Endothelial cell of umbilical vein (primary cell): ENCODE measurements around the gene SERF2. TPM values are rescaled to one million over a fixed set of nuclear protein-coding genes. Genes with fewer than 3 reads are reported as not detected.

ENCODE experiments used
- BruUV-seq: library from RNA; stranded (reverse); fragments of 400-500 nt; replicated peaks from 2 replicates; lab custom pipeline; 2021; lab: Mats Ljungman, UMichigan
- CTCF ChIA-PET: fragments of 300-600, 350-600 bp; sonication (Branson Sonifier 250); formaldehyde crosslinking; loops from one replicate; lab custom pipeline; 2021; ENCODE audit warnings: antibody characterized with exemption, inconsistent platforms; lab: Charles Lee
- POLR2A ChIA-PET: fragments of 300-600, 350-600 bp; sonication (Branson Sonifier 250); formaldehyde crosslinking; loops from one replicate; lab custom pipeline; 2021; ENCODE audit warnings: antibody characterized with exemption, inconsistent platforms; lab: Charles Lee
- DNase-seq: peaks from one replicate; pipeline ENCODE4 v3.0.0-alpha.2; 2011; ENCODE audit warnings: low read depth, low spot score
- FAIRE-seq: peaks from 2 replicates; lab custom pipeline; 2011; peaks lifted over from hg19 to GRCh38; lab: Jason Lieb, UNC
- H2AFZ ChIP-seq: 2 replicates; pipeline ENCODE4 v1.6.0; 2012; ENCODE audit warnings: low read depth, low read length, control low read depth, inconsistent platforms
- H3K27ac ChIP-seq: 2 replicates; pipeline ENCODE4 v1.5.1; 2011; ENCODE audit warnings: low read depth, mild to moderate bottlenecking, control low read depth, low read length, moderate library complexity; ENCODE audit not compliant: insufficient read depth
- H3K27me3 ChIP-seq, 2 experiments: 2 replicates each; pipeline versions ENCODE4 v1.6.0 to v1.6.1; 2011; ENCODE audit warnings: low read length in 2 of 2, mixed read lengths in 1 of 2; ENCODE audit not compliant: control insufficient read depth in 2 of 2, insufficient read depth in 2 of 2
- H3K36me3 ChIP-seq, 2 experiments: 2 replicates in 1 of 2; 3 replicates in 1 of 2; pipeline ENCODE4 v1.5.1; 2011; ENCODE audit warnings: low read length in 2 of 2, mild to moderate bottlenecking in 1 of 2, moderate library complexity in 1 of 2; ENCODE audit not compliant: control insufficient read depth in 2 of 2, insufficient read depth in 2 of 2; ENCODE audit errors: extremely low read depth in 1 of 2
- H3K4me1 ChIP-seq: 3 replicates; pipeline ENCODE4 v1.5.1; 2011; ENCODE audit warnings: mild to moderate bottlenecking, low read length; ENCODE audit not compliant: control insufficient read depth, insufficient read depth; ENCODE audit errors: extremely low read depth
- H3K4me2 ChIP-seq: 2 replicates; pipeline ENCODE4 v1.6.1; 2011; ENCODE audit warnings: low read length, control low read depth, mixed read lengths; ENCODE audit not compliant: insufficient read depth
- H3K4me3 ChIP-seq, 3 experiments: fragments of 200-600 bp in 1 of 3; sonication (generic), shearing (Covaris generic) in 1 of 3; replicated peaks in 1 of 3; 2 replicates each; pipeline ENCODE4 v1.5.1; 2011 to 2016; ENCODE audit warnings: control low read depth in 3 of 3, low read length in 3 of 3, mild to moderate bottlenecking in 2 of 3, inconsistent platforms in 1 of 3, low read depth in 1 of 3, moderate library complexity in 1 of 3; ENCODE audit not compliant: insufficient read depth in 1 of 3
- H3K79me2 ChIP-seq: 2 replicates; pipeline ENCODE4 v1.6.0; 2012; ENCODE audit warnings: low read length, inconsistent platforms; ENCODE audit not compliant: control insufficient read depth, insufficient read depth
- H3K9ac ChIP-seq: replicated peaks from 2 replicates; pipeline ENCODE3; 2011; ENCODE audit warnings: low read length, control low read depth; ENCODE audit not compliant: insufficient read depth; ENCODE audit errors: extremely low read depth
- H3K9me1 ChIP-seq: replicated peaks from 3 replicates; pipeline ENCODE4 v1.6.0; 2011; ENCODE audit warnings: mild to moderate bottlenecking, low read length; ENCODE audit not compliant: control insufficient read depth, insufficient read depth; ENCODE audit errors: extremely low read depth
- H3K9me3 ChIP-seq: replicated peaks from 2 replicates; pipeline ENCODE4 v1.5.1; 2012; ENCODE audit warnings: low read length, inconsistent platforms; ENCODE audit not compliant: control insufficient read depth, insufficient read depth
- H4K20me1 ChIP-seq: replicated peaks from 2 replicates; pipeline ENCODE3; 2011; ENCODE audit warnings: mild to moderate bottlenecking, low read length; ENCODE audit not compliant: control insufficient read depth, insufficient read depth; ENCODE audit errors: extremely low read depth
- CTCF ChIP-seq, 2 donors: IDR thresholded peaks; 1 replicate in 1 of 2; 2 replicates in 1 of 2; pipeline ENCODE4 v1.5.1; 2011; ENCODE audit warnings: low read length in 2 of 2, mild to moderate bottlenecking in 2 of 2, moderate library complexity in 2 of 2, control low read depth in 1 of 2, inconsistent platforms in 1 of 2, low read depth in 1 of 2; ENCODE audit not compliant: insufficient read depth in 1 of 2; ENCODE audit errors: extremely low read depth in 1 of 2
- EZH2 ChIP-seq: IDR thresholded peaks from 2 replicates; pipeline ENCODE4 v1.6.1; 2012; ENCODE audit warnings: borderline replicate concordance, low read depth, mild to moderate bottlenecking, moderate library complexity, low read length, inconsistent platforms; ENCODE audit not compliant: severe bottlenecking
- FOS ChIP-seq: IDR thresholded peaks from 2 replicates; pipeline ENCODE4 v1.6.1; 2011; ENCODE audit warnings: mild to moderate bottlenecking, low read length, moderate library complexity, borderline replicate concordance; ENCODE audit not compliant: insufficient read depth
- GATA2 ChIP-seq: IDR thresholded peaks from 2 replicates; pipeline ENCODE4 v1.7.0; 2011; ENCODE audit warnings: low read depth, mild to moderate bottlenecking, moderate library complexity, mixed read lengths, low read length; ENCODE audit not compliant: insufficient read length, insufficient read depth
- JUN ChIP-seq: IDR thresholded peaks from 2 replicates; pipeline ENCODE4 v1.6.1; 2011; ENCODE audit warnings: borderline replicate concordance, low read depth; ENCODE audit not compliant: insufficient read length, insufficient read depth
- MAX ChIP-seq: IDR thresholded peaks from 2 replicates; pipeline ENCODE4 v1.6.1; 2011; ENCODE audit not compliant: insufficient read depth, insufficient read length
- MYC ChIP-seq: IDR thresholded peaks from one replicate; pipeline ENCODE4 v1.6.1; 2011; ENCODE audit warnings: mild to moderate bottlenecking, low read depth, low read length
- POLR2A ChIP-seq: IDR thresholded peaks from 2 replicates; pipeline ENCODE4 v1.6.1; 2012; ENCODE audit warnings: low read depth, mild to moderate bottlenecking, control low read depth, low read length
- POLR2AphosphoS5 ChIP-seq: IDR thresholded peaks from 2 replicates; pipeline ENCODE4 v1.6.1; 2012; ENCODE audit warnings: low read depth, mild to moderate bottlenecking, control low read depth, low read length, moderate library complexity; ENCODE audit not compliant: insufficient read depth
- dilution Hi-C: fragments of 300-500 bp; cut with MboI; formaldehyde crosslinking; loops from one replicate; pipeline ENCODE4 v1.15.0; 2019; ENCODE audit warnings: low sequenced_read_pairs; ENCODE audit not compliant: extremely low pct_ligation_motif_present
- intact Hi-C: fragments of 100-400 bp; cut with micrococcal nuclease; formaldehyde crosslinking; loops from one replicate; pipeline ENCODE4 v1.10.0; 2022
- polyA plus RNA-seq, 4 experiments: library from polyadenylated mRNA; depleted of rRNA in 3 of 4; stranded (reverse) in 3 of 4; unstranded in 1 of 4; fragments of >200 nt; gene quantifications; 2 replicates each; pipeline versions ENCODE4 v1.2.1 to v1.2.3, GENCODE V29; 2011 to 2012; ENCODE audit warnings: missing spikeins in 1 of 4
- total RNA-seq: library from RNA; stranded (reverse); gene quantifications from 2 replicates; pipeline ENCODE4 v1.2.3, GENCODE V29; 2021

The SERF2 gene
- total and polyA plus RNA-seq, 2 donors (not counting 3 experiments of a cell fraction or from before 2014, with no cell fraction given) = 970 to 1,481 TPM

- Histone ChIP-seq H3K4me2 (peak within 1 kb of the TSS; percentile 93), H3K36me3 (no peaks in the 10 kb centered on the region), H3K9me3 (no peaks in the 10 kb centered on the region), H3K27me3 (no peaks in the 10 kb centered on the region), H3K4me1 (peaks cover 21% of the 10 kb centered on the region), H3K79me2 (peaks cover 53% of the 10 kb centered on the region), H4K20me1 (no peaks in the 10 kb centered on the region), H3K27ac (peak within 1 kb of the TSS; percentile 54), H3K4me3 (peak within 1 kb of the TSS; percentile 57 to 88 (median 82)), H3K9ac (peak within 1 kb of the TSS; percentile 83), H2AFZ (peak within 1 kb of the TSS; percentile 93), H3K9me1 (no peaks in the 10 kb centered on the region)
- TF ChIP-seq FOS (no peak), POLR2AphosphoS5 (peak; percentile 59)
- DNase-seq (peak; percentile 83), FAIRE-seq (peak; percentile 69)
- intact Hi-C loops = no loop called here
- TSS peak; percentile 47 for BruUV-seq
- ChIA-PET POLR2A (interaction anchor here (0.7 kb wide), 1 partner anchor 541 kb away, joined by 4 read pairs; no protein-coding TSS in a partner anchor), CTCF (interaction anchor here (2.0 kb wide), 1 partner anchor 11 kb away, joined by 9 read pairs; no protein-coding TSS in a partner anchor)
- dilution Hi-C loops = no loop called here
Observed at GRCh38 chr15:43826508-43827341, 34.6 kb downstream of the SERF2 start, which contains the start of gene WDR76. TSS of gene WDR76 (plus strand) at chr15:43827002. CDS start at chr15:43827033, 31 bp downstream.

GRCh38 chr15:43828061-43828657 lies 36.0 kb downstream of the SERF2 start:
- DNase-seq (peak; percentile 4), FAIRE-seq (no peak)
- H3K27ac ChIP-seq = peak overlapping the region; percentile 15
- peak overlapping the region; percentile 69 for H2AFZ ChIP-seq
- H3K4me2 ChIP-seq = peak overlapping the region; percentile 93
- H3K4me3 ChIP-seq = peak overlapping the region in 2 of 3 experiments; percentile 57 to 88
- H3K79me2 ChIP-seq = peaks cover 52% of the 10 kb centered on the region
- H3K9me1 ChIP-seq = no peaks in the 10 kb centered on the region
- no peaks in the 10 kb centered on the region for H3K27me3 ChIP-seq
- no TSS peak for BruUV-seq
- intact Hi-C loops = no loop called here
- dilution Hi-C loops = no loop called here
- TF ChIP-seq POLR2AphosphoS5 (no peak), MYC (no peak), CTCF (IDR thresholded peaks at IDR 0.05; ENCODE audit: extremely low read depth in 1 of 2, insufficient read depth in 1 of 2, low read depth in 1 of 2, low read length in 2 of 2) (no peak), FOS (no peak), MAX (no peak), JUN (no peak), EZH2 (no peak), POLR2A (no peak), GATA2 (no peak)
- peaks cover 19% of the 10 kb centered on the region for H3K4me1 ChIP-seq
- no peaks in the 10 kb centered on the region for H3K9me3 ChIP-seq
- ChIA-PET POLR2A (no interaction called here), CTCF (interaction anchor here (1.4 to 2.0 kb wide), 2 partner anchors 9 to 673 kb away, joined by 6 to 9 read pairs; no protein-coding TSS in a partner anchor)
- no peaks in the 10 kb centered on the region for H4K20me1 ChIP-seq
- no peaks in the 10 kb centered on the region for H3K36me3 ChIP-seq
- H3K9ac ChIP-seq = peak overlapping the region; percentile 83
